ENCODE data around the gene SMCO3. TPM values are rescaled to one million over a fixed set of nuclear protein-coding genes. Genes with fewer than 3 reads are reported as not detected.

The SMCO3 gene
- total RNA-seq, 1 donor from 2014 or later = 1.4 TPM

DNA sequence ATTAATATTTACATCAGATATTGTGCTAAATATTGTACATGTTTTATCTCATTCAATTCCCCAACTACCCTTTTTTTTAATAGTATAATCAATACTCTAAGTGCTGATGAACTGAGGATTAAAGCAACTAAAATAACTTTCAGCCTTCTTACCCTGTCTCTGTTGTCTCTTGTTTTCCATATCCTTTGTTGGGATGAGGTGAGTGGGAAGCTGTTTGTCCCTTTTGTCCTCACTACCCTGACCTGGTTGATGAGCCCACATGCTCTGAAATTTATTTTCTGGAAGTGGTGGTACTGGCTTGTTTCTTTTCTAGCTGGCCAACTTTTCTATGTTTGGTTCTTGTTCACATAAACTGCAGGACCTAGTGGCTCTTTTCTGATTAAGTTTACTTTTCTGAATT, 38.9 kb upstream of the SMCO3 start:
- peaks cover 58% of the 10 kb centered on the region for H3K4me1 Mint-ChIP-seq
- H3K36me3 Mint-ChIP-seq = peaks cover 12% of the 10 kb centered on the region
- H3K9me3 Mint-ChIP-seq = peaks cover 18% of the 10 kb centered on the region
- no peak for DNase-seq (ENCODE audit: low spot score in 2 of 2, unreplicated experiment in 2 of 2)
- H3K27ac Mint-ChIP-seq = peak overlapping the region; percentile 95
- H3K27me3 Mint-ChIP-seq (ENCODE audit: low read depth) = no peaks in the 10 kb centered on the region
- H3K4me3 Mint-ChIP-seq = no peak overlapping the region
- TF ChIP-seq, protein P1, sequence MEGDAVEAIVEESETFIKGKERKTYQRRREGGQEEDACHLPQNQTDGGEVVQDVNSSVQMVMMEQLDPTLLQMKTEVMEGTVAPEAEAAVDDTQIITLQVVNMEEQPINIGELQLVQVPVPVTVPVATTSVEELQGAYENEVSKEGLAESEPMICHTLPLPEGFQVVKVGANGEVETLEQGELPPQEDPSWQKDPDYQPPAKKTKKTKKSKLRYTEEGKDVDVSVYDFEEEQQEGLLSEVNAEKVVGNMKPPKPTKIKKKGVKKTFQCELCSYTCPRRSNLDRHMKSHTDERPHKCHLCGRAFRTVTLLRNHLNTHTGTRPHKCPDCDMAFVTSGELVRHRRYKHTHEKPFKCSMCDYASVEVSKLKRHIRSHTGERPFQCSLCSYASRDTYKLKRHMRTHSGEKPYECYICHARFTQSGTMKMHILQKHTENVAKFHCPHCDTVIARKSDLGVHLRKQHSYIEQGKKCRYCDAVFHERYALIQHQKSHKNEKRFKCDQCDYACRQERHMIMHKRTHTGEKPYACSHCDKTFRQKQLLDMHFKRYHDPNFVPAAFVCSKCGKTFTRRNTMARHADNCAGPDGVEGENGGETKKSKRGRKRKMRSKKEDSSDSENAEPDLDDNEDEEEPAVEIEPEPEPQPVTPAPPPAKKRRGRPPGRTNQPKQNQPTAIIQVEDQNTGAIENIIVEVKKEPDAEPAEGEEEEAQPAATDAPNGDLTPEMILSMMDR (IDR thresholded peaks at IDR 0.05; ENCODE audit: unreplicated experiment) = no peak

DNA sequence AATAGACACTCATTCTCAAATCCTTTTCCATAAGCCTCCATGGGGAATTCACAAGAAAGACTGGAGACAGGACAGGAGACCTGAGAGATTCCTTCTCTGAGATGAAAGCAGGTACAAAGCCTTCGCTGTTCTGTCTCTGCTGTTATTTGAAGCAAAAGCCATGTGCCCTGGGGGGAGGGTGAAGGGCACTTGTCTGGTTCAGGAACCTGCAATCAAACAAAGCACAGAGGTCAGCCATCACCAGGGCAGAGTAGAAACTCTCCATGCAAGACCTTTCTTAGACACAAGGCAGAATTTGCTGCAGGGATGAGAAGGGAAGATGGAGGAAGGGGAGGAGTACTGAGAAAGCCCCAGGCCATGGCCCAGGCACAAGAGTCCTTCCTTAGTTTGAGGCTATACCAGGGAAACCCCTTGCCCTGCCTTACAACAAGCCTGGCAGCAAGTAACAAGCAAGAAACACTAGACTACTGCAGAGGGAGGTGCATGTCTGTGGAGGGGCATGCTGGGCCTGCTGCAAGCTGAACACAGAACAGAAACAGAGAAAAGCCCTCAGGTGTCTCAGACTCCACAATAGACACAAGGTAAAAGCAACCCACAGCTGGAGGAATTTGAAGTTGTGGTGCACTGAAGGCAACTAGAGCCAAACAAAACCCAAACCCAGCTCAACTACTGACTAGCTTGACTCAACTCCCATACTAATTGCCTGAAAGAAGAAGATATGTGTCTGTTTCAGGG, 37.1 kb upstream of the SMCO3 start:
- H3K4me1 Mint-ChIP-seq = peaks cover 75% of the 10 kb centered on the region
- peak overlapping the region; percentile 93 for H3K27ac Mint-ChIP-seq
- DNase-seq (ENCODE audit: low spot score in 2 of 2, unreplicated experiment in 2 of 2) = no peak
- TF ChIP-seq, protein P1 (IDR thresholded peaks at IDR 0.05; ENCODE audit: unreplicated experiment) = no peak
- H3K4me3 Mint-ChIP-seq = no peak overlapping the region
- H3K9me3 Mint-ChIP-seq = peaks cover 2% of the 10 kb centered on the region
- H3K27me3 Mint-ChIP-seq (ENCODE audit: low read depth) = no peaks in the 10 kb centered on the region
- no peaks in the 10 kb centered on the region for H3K36me3 Mint-ChIP-seq

DNA sequence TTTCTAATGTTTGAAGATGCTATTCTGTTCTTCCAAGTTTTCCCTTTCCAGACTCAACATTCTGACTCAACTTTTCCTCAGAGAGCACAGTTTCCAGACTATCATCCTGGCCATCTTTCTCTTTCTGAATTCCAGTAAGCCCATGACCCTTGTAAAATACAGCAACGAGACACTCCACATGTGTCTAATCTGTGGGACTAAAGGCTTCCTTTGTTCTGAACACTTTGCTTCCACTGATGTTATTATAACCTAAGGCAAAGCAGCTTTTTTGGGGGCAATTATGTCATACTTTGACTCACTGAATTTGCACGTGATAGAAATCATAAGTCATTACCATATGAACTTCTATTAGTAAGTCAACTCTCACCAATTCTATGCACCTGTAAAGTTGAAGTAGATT, 35.7 kb upstream of the SMCO3 start:
- H3K27me3 Mint-ChIP-seq (ENCODE audit: low read depth) = no peaks in the 10 kb centered on the region
- TF ChIP-seq, protein P1 (IDR thresholded peaks at IDR 0.05; ENCODE audit: unreplicated experiment) = no peak
- no peaks in the 10 kb centered on the region for H3K36me3 Mint-ChIP-seq
- H3K9me3 Mint-ChIP-seq = no peaks in the 10 kb centered on the region
- DNase-seq (ENCODE audit: low spot score in 2 of 2, unreplicated experiment in 2 of 2) = no peak
- H3K4me3 Mint-ChIP-seq = no peak overlapping the region
- H3K27ac Mint-ChIP-seq = peak overlapping the region; percentile 93
- H3K4me1 Mint-ChIP-seq = peaks cover 73% of the 10 kb centered on the region

DNA sequence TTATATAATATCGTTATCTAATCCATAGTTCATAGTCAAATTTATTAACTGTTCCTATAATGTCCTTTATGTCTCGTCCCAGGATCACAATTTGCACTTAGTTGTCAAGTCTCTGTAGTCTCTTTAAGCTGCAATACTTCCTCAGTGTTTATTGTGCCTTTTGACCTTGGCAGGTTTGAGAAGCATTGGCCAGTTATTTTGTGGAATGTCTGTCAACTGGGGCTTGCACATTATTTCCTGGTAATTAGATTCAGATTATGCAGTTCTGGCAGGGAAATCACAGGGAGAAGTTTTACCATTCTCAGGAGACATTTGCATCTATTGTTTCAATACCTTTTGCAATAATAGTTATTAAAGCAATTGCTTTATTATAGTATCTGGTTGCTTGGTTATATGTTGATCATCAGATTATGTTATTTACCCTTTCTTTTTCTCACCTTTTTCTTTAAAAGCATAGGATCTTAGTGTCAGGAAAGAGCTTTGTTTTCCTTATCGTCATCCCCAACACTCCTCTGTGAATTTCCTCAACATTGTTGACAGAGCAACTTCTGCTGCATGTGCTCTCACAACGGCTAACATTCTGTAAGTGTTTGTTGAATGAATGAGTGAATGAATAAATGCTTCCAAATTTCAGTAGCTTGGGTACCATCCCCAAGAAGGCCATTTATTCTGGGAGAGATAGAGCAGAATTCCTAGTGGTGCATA, 33.0 kb upstream of the SMCO3 start:
- Mint-ChIP-seq H3K27me3 (ENCODE audit: low read depth) (no peaks in the 10 kb centered on the region), H3K36me3 (no peaks in the 10 kb centered on the region), H3K4me1 (peaks cover 73% of the 10 kb centered on the region), H3K9me3 (no peaks in the 10 kb centered on the region), H3K4me3 (no peak overlapping the region), H3K27ac (peak overlapping the region; percentile 85)
- TF ChIP-seq, protein P1 (IDR thresholded peaks at IDR 0.05; ENCODE audit: unreplicated experiment) = no peak
- DNase-seq (ENCODE audit: low spot score in 2 of 2, unreplicated experiment in 2 of 2) = no peak

DNA sequence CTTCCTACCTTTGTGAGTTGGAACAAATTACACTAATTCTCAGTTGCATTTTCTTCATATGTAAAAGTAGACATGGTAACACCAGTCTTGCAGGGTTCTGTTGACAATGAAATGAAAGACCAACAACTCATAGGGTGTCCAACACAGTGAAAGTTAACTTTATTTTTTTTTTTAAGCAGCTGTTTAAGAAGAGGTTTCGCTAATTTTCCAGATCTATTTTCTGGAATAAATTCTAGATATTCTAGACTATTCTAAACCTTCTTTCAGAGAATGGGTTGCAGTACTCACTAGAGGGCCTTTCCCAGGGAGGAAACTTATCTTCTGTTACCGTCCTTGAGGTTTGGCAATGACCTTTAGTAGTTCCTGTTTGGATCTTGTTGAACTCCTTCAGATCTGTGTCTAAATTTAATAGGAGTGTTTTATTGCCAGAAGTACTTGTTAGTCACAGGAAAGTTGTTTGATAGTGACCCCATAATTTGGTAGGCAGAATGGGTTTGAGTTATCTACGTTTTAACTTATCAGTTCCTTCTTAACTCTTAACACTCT, 32.1 kb upstream of the SMCO3 start:
- Mint-ChIP-seq H3K27ac (peak overlapping the region; percentile 81), H3K36me3 (no peaks in the 10 kb centered on the region), H3K4me3 (no peak overlapping the region), H3K4me1 (peaks cover 77% of the 10 kb centered on the region), H3K9me3 (no peaks in the 10 kb centered on the region), H3K27me3 (ENCODE audit: low read depth) (no peaks in the 10 kb centered on the region)
- TF ChIP-seq, protein P1 (IDR thresholded peaks at IDR 0.05; ENCODE audit: unreplicated experiment) = no peak
- no peak for DNase-seq (ENCODE audit: low spot score in 2 of 2, unreplicated experiment in 2 of 2)

Measured in mesothelial cell of epicardium (in vitro differentiated cells).